Natural killer cell (primary cell): ENCODE measurements around the gene NHEJ1. TPM values are rescaled to one million over a fixed set of nuclear protein-coding genes. Genes with fewer than 3 reads are reported as not detected.
A peak's percentile ranks its signal among the peaks of the same experiment; 100 is the strongest.

Experiments
- ATAC-seq, 3 donors: fragments of 150-1000 bp in 2 of 3; fragments of 200-7000 bp in 1 of 3; cut with Tn5 transposase; 1 replicate in 1 of 3; 2 replicates in 2 of 3; pipeline ENCODE4 v1.10.0; 2021; ENCODE audit warnings: mild to moderate bottlenecking in 2 of 3, moderate library complexity in 2 of 3
- DNase-seq, 2 donors: peaks; one replicate each; pipeline versions ENCODE4 v3.0.0 to v3.0.0-alpha.2; 2013 to 2021; ENCODE audit warnings: mixed read lengths in 1 of 2
- H3K27ac ChIP-seq: one replicate; pipeline ENCODE4 v1.5.1; 2013; ENCODE audit warnings: mild to moderate bottlenecking, low read length
- H3K27me3 ChIP-seq: one replicate; pipeline ENCODE4 v1.6.1; 2013; ENCODE audit warnings: low read length; ENCODE audit not compliant: control insufficient read depth, insufficient read depth
- H3K36me3 ChIP-seq: one replicate; pipeline ENCODE4 v1.6.1; 2013; ENCODE audit warnings: low read length; ENCODE audit not compliant: control insufficient read depth, insufficient read depth
- H3K4me1 ChIP-seq: one replicate; pipeline ENCODE4 v1.6.1; 2013; ENCODE audit warnings: low read length; ENCODE audit not compliant: control insufficient read depth, insufficient read depth
- H3K4me3 ChIP-seq: one replicate; pipeline ENCODE4 v1.5.1; 2013; ENCODE audit warnings: low read length
- H3K9me3 ChIP-seq: one replicate; pipeline ENCODE4 v1.6.1; 2013; ENCODE audit warnings: low read length; ENCODE audit not compliant: control insufficient read depth, insufficient read depth
- H3K27ac Mint-ChIP-seq, 2 donors: one replicate each; pipeline ENCODE4 v1.8.0; 2022; ENCODE audit warnings: mild to moderate bottlenecking in 2 of 2, mixed read lengths in 2 of 2, moderate library complexity in 1 of 2
- H3K27me3 Mint-ChIP-seq, 2 donors: one replicate each; pipeline ENCODE4 v1.8.0; 2022; ENCODE audit warnings: low read depth in 2 of 2, mixed read lengths in 2 of 2
- H3K36me3 Mint-ChIP-seq: one replicate; pipeline ENCODE4 v1.8.0; 2022; ENCODE audit warnings: mixed read lengths
- H3K4me1 Mint-ChIP-seq, 2 donors: one replicate each; pipeline ENCODE4 v1.8.0; 2022; ENCODE audit warnings: mixed read lengths in 2 of 2
- H3K4me3 Mint-ChIP-seq: one replicate; pipeline ENCODE4 v1.8.0; 2022; ENCODE audit warnings: mild to moderate bottlenecking, moderate library complexity, mixed read lengths
- H3K9me3 Mint-ChIP-seq, 2 donors: one replicate each; pipeline ENCODE4 v1.8.0; 2022; ENCODE audit warnings: mixed read lengths in 2 of 2
- WGBS: methylation state at CpG from one replicate; pipeline ENCODE4 v1.1.7; 2013; ENCODE audit warnings: missing lambda C conversion rate; ENCODE audit not compliant: insufficient coverage; 5-methylcytosine and 5-hydroxymethylcytosine counted together
- intact Hi-C: fragments of 100-400 bp; cut with micrococcal nuclease; formaldehyde crosslinking; loops from one replicate; pipeline ENCODE4 v1.14.2; 2022
- total RNA-seq, 4 donors: library from RNA; stranded (reverse); fragments of 120-200 nt in 1 of 4; gene quantifications; one replicate each; pipeline versions ENCODE4 v1.2.3 to v1.2.4, GENCODE V29; 2013 to 2022
- TF ChIP-seq, protein P1 (sequence below): fragments of 200-600 bp; IDR thresholded peaks from one replicate; pipeline ENCODE4 v1.8.0; 2022; ENCODE audit warnings: antibody characterized with exemption

NHEJ1 gene
- total RNA-seq, 3 donors from 2014 or later (not counting 1 experiment from before 2014, with no cell fraction given), result 9.9 to 12.7 (median 11.0) TPM

DNA sequence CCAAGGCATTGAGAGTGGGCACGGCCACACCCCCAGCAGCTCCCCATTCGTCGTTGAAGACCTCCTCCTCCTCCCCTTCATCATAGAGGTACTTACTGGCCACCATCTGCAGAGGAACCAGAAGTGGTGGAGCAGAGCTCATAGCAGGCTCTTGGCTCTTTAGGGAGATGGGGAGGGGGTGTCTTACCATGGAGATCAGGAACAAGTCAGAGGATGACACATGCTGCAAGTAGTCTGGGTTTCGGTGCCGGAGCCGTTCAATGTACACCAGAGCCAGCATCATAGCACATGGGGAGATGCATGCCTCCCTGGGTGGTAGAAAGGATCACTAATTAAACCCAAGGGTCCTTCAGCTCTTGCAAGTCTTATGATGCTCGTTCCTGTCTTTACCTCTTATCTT, 14.2 kb upstream of the NHEJ1 start:
- DNase-seq, result no peak
- H3K4me1 ChIP-seq, result peaks cover 38% of the 10 kb centered on the region
- peaks cover 9% of the 10 kb centered on the region for H3K36me3 Mint-ChIP-seq

DNA sequence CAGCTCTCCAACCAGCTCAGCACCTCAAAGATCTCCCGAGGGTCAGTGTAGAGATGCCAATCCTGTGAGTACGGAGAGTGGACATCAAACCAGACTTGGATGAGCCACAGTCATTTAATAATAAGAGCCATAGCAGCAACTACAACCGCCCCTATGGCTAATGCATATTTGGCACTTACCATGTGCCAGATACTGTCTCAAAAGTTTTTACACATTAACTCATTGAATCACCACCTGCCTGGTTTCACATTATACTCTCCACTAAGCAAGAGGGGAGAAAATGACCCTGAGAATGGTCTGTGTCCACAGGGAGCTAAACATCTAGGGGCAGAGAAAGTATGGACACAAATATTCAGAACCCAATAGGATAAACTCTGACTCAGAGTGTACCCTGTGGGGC, 13.5 kb upstream of the NHEJ1 start:
- no peak for ATAC-seq

More for the DNA sequence above, 14.2 kb upstream of the NHEJ1 start:
- ATAC-seq, result no peak
- Histone ChIP-seq H3K4me3 (no peak overlapping the region), H3K27ac (no peak overlapping the region), H3K36me3 (peaks cover 39% of the 10 kb centered on the region), H3K9me3 (no peaks in the 10 kb centered on the region), H3K27me3 (no peaks in the 10 kb centered on the region)
- Mint-ChIP-seq H3K4me3 (peak overlapping the region; percentile 60), H3K27ac (peak overlapping the region; percentile 99 to 100), H3K4me1 (peaks cover 44 to 58% of the 10 kb centered on the region in 2 donors), H3K9me3 (no peaks in the 10 kb centered on the region), H3K27me3 (no peaks in the 10 kb centered on the region)
- TF ChIP-seq, protein P1, sequence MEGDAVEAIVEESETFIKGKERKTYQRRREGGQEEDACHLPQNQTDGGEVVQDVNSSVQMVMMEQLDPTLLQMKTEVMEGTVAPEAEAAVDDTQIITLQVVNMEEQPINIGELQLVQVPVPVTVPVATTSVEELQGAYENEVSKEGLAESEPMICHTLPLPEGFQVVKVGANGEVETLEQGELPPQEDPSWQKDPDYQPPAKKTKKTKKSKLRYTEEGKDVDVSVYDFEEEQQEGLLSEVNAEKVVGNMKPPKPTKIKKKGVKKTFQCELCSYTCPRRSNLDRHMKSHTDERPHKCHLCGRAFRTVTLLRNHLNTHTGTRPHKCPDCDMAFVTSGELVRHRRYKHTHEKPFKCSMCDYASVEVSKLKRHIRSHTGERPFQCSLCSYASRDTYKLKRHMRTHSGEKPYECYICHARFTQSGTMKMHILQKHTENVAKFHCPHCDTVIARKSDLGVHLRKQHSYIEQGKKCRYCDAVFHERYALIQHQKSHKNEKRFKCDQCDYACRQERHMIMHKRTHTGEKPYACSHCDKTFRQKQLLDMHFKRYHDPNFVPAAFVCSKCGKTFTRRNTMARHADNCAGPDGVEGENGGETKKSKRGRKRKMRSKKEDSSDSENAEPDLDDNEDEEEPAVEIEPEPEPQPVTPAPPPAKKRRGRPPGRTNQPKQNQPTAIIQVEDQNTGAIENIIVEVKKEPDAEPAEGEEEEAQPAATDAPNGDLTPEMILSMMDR, result no peak
- WGBS, result 93% methylated on average over 7 of the region's 7 CpGs
- intact Hi-C loops, result loop anchor here (5.0 to 10.0 kb wide), 2 partner anchors 210 to 278 kb away; partner anchors contain the start of gene DNPEP

GRCh38 chr2:219173176-219173575, 12.6 kb upstream of the NHEJ1 start:
- H3K4me3 ChIP-seq, result no peak overlapping the region
- Mint-ChIP-seq H3K4me3 (no peak overlapping the region), H3K9me3 (no peaks in the 10 kb centered on the region), H3K36me3 (peaks cover 9% of the 10 kb centered on the region), H3K27me3 (no peaks in the 10 kb centered on the region), H3K27ac (no peak overlapping the region), H3K4me1 (peaks cover 34 to 47% of the 10 kb centered on the region in 2 donors)
- TF ChIP-seq, protein P1, result no peak
- peaks cover 26% of the 10 kb centered on the region for H3K4me1 ChIP-seq
- H3K27ac ChIP-seq, result no peak overlapping the region
- no peaks in the 10 kb centered on the region for H3K9me3 ChIP-seq
- H3K27me3 ChIP-seq, result no peaks in the 10 kb centered on the region
- WGBS, result 99% methylated on average over 6 of the region's 6 CpGs
- intact Hi-C loops, result loop anchor here (10.0 kb wide), 1 partner anchor 212 kb away; the partner anchor contains the start of gene DNPEP
- ATAC-seq, result no peak
- DNase-seq, result no peak
- H3K36me3 ChIP-seq, result peaks cover 36% of the 10 kb centered on the region

More for the DNA sequence above, 13.5 kb upstream of the NHEJ1 start:
- Mint-ChIP-seq H3K9me3 (no peaks in the 10 kb centered on the region), H3K4me1 (peaks cover 40 to 54% of the 10 kb centered on the region in 2 donors), H3K27me3 (no peaks in the 10 kb centered on the region), H3K27ac (peak overlapping the region; percentile 41 to 43), H3K4me3 (peak overlapping the region; percentile 60), H3K36me3 (peaks cover 9% of the 10 kb centered on the region)
- TF ChIP-seq, protein P1, result no peak
- intact Hi-C loops, result loop anchor here (10.0 kb wide), 1 partner anchor 211 kb away; the partner anchor contains the start of gene DNPEP
- no peak for DNase-seq
- Histone ChIP-seq H3K27ac (no peak overlapping the region), H3K4me3 (no peak overlapping the region), H3K9me3 (no peaks in the 10 kb centered on the region), H3K36me3 (peaks cover 36% of the 10 kb centered on the region), H3K27me3 (no peaks in the 10 kb centered on the region), H3K4me1 (peaks cover 33% of the 10 kb centered on the region)
- WGBS, result 92% methylated on average over 3 of the region's 3 CpGs
